SK-N-SH treated with all-trans-retinoic acid at 6 μM for 48 hours (cell line): ENCODE results near the gene C12orf60.

ENCODE experiments used
- ATAC-seq: fragments of 200-7000 bp; cut with Tn5 transposase; 3 replicates; pipeline ENCODE4 v1.9.1; 2020; ENCODE audit warnings: mild to moderate bottlenecking, moderate library complexity
- ARNTL ChIP-seq: fragments of 450-650 bp; formaldehyde crosslinking; IDR thresholded peaks from 2 replicates; pipeline ENCODE4 v1.5.0; 2020; ENCODE audit warnings: low read depth, mild to moderate bottlenecking, moderate library complexity, borderline replicate concordance
- CSDC2 ChIP-seq: fragments of 250-450 bp; sonication (Bioruptor Pico); IDR thresholded peaks from 2 replicates; pipeline ENCODE4 v1.5.0; 2020; ENCODE audit warnings: mild to moderate bottlenecking, moderate library complexity
- ESRRG ChIP-seq: fragments of 250-450 bp; sonication (Bioruptor Pico); IDR thresholded peaks from 2 replicates; pipeline ENCODE4 v1.6.1; 2021; ENCODE audit warnings: mild to moderate bottlenecking
- ISL1 ChIP-seq: fragments of 250-450 bp; sonication (Bioruptor Pico); IDR thresholded peaks from 2 replicates; pipeline ENCODE4 v2.1.2; 2022; ENCODE audit warnings: mild to moderate bottlenecking, moderate library complexity
- OSR1 ChIP-seq: fragments of 250-450 bp; sonication (Bioruptor Pico); IDR thresholded peaks from 2 replicates; pipeline ENCODE4 v1.8.0; 2022; ENCODE audit warnings: moderate library complexity, mild to moderate bottlenecking, inconsistent platforms
- RARB ChIP-seq: fragments of 250-450 bp; sonication (Bioruptor Pico); IDR thresholded peaks from 2 replicates; pipeline ENCODE4 v1.8.0; 2021; ENCODE audit warnings: mild to moderate bottlenecking, moderate library complexity
- SNAI2 ChIP-seq: fragments of 250-450 bp; sonication (Bioruptor Pico); IDR thresholded peaks from 2 replicates; pipeline ENCODE4 v1.5.0; 2020; ENCODE audit warnings: mild to moderate bottlenecking, moderate library complexity
- ZC3H10 ChIP-seq: fragments of 250-450 bp; sonication (Bioruptor Pico); IDR thresholded peaks from 2 replicates; pipeline ENCODE4 v1.5.1; 2021; ENCODE audit warnings: mild to moderate bottlenecking, moderate library complexity
- ZNF8 ChIP-seq: fragments of 450-650 bp; formaldehyde crosslinking; IDR thresholded peaks from 2 replicates; pipeline ENCODE4 v1.5.0; 2020; ENCODE audit warnings: mild to moderate bottlenecking, moderate library complexity
- TF ChIP-seq, protein P1 (sequence below): fragments of 250-450 bp; sonication (Bioruptor Pico); IDR thresholded peaks from 2 replicates; pipeline ENCODE4 v1.5.1; 2021; ENCODE audit warnings: mild to moderate bottlenecking, moderate library complexity
- TF ChIP-seq, protein P2 (sequence below): fragments of 250-450 bp; sonication (Bioruptor Pico); IDR thresholded peaks from 2 replicates; pipeline ENCODE4 v1.8.0; 2021; ENCODE audit warnings: low read depth, mild to moderate bottlenecking, moderate library complexity, borderline replicate concordance
- TF ChIP-seq, protein P3 (sequence below): fragments of 250-450 bp; sonication (Bioruptor Pico); IDR thresholded peaks from 2 replicates; pipeline ENCODE4 v1.8.0; 2020; ENCODE audit warnings: mild to moderate bottlenecking, moderate library complexity, borderline replicate concordance
- TF ChIP-seq, protein P4 (sequence below): fragments of 250-450 bp; sonication (Bioruptor Pico); IDR thresholded peaks from 2 replicates; pipeline ENCODE4 v1.5.0; 2020; ENCODE audit warnings: mild to moderate bottlenecking, moderate library complexity

Gene C12orf60

DNA sequence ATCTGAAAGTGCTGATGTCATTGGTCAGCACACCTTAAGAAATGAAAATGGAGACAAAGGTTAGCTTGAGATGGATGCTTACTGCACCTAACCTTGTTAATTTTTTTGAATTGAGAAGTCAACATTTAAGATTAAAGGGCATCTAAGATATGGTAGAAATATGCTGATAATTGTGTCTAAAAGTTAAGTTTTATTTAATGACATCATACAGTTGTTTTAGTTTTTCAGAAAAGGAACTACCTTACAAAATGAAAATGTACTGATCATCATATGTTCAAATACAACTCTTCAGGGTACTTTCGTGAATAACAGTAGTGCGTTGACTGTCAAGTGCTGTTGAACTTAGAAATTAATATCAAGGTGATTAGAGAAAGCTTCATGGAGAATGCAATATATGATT is 8.0 kb downstream of the C12orf60 start (continued):
- TF ChIP-seq RARB (CRISPR knock-in tag) (no peak), OSR1 (no peak), ZNF8 (CRISPR knock-in tag) (no peak), CSDC2 (CRISPR knock-in tag) (no peak)
- TF ChIP-seq, protein P1, sequence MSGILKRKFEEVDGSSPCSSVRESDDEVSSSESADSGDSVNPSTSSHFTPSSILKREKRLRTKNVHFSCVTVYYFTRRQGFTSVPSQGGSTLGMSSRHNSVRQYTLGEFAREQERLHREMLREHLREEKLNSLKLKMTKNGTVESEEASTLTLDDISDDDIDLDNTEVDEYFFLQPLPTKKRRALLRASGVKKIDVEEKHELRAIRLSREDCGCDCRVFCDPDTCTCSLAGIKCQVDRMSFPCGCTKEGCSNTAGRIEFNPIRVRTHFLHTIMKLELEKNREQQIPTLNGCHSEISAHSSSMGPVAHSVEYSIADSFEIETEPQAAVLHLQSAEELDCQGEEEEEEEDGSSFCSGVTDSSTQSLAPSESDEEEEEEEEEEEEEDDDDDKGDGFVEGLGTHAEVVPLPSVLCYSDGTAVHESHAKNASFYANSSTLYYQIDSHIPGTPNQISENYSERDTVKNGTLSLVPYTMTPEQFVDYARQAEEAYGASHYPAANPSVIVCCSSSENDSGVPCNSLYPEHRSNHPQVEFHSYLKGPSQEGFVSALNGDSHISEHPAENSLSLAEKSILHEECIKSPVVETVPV (CRISPR knock-in tag), result no peak

DNA sequence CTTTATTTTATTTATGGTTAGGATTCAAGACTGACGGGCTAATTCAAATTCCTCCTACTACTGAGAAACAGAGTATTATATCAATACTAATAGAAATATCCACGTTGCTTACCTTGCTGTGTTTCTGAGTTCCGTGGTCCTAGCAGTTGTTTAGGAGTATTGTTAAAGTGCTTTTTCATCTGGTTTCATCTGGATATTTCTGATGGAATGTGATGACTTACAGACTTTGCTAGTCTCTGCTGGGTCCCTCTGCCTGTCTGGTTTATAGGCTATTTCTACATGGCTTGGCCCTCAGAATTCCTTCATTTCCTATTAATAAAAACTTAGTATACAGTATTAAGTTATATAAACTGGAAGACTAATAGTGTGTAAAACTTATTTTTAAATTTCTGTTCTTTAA is 10.5 kb downstream of the C12orf60 start, which contains the start of gene SMCO3:
TSS of gene SMCO3 (minus strand) at position 169 of the 400 bp plus-strand sequence. CDS start 7,502 bp downstream, outside the sequence.
- ATAC-seq, result no peak
- TF ChIP-seq ESRRG, result no peak
- no peak for TF ChIP-seq ARNTL
- TF ChIP-seq, protein P1 (CRISPR knock-in tag), result no peak
- TF ChIP-seq ISL1 (CRISPR knock-in tag), result no peak
- TF ChIP-seq, protein P2, sequence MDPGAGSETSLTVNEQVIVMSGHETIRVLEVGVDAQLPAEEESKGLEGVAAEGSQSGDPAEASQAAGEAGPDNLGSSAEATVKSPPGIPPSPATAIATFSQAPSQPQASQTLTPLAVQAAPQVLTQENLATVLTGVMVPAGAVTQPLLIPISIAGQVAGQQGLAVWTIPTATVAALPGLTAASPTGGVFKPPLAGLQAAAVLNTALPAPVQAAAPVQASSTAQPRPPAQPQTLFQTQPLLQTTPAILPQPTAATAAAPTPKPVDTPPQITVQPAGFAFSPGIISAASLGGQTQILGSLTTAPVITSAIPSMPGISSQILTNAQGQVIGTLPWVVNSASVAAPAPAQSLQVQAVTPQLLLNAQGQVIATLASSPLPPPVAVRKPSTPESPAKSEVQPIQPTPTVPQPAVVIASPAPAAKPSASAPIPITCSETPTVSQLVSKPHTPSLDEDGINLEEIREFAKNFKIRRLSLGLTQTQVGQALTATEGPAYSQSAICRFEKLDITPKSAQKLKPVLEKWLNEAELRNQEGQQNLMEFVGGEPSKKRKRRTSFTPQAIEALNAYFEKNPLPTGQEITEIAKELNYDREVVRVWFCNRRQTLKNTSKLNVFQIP (CRISPR knock-in tag), result no peak
- TF ChIP-seq, protein P3, sequence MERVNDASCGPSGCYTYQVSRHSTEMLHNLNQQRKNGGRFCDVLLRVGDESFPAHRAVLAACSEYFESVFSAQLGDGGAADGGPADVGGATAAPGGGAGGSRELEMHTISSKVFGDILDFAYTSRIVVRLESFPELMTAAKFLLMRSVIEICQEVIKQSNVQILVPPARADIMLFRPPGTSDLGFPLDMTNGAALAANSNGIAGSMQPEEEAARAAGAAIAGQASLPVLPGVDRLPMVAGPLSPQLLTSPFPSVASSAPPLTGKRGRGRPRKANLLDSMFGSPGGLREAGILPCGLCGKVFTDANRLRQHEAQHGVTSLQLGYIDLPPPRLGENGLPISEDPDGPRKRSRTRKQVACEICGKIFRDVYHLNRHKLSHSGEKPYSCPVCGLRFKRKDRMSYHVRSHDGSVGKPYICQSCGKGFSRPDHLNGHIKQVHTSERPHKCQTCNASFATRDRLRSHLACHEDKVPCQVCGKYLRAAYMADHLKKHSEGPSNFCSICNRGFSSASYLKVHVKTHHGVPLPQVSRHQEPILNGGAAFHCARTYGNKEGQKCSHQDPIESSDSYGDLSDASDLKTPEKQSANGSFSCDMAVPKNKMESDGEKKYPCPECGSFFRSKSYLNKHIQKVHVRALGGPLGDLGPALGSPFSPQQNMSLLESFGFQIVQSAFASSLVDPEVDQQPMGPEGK (CRISPR knock-in tag), result no peak

DNA sequence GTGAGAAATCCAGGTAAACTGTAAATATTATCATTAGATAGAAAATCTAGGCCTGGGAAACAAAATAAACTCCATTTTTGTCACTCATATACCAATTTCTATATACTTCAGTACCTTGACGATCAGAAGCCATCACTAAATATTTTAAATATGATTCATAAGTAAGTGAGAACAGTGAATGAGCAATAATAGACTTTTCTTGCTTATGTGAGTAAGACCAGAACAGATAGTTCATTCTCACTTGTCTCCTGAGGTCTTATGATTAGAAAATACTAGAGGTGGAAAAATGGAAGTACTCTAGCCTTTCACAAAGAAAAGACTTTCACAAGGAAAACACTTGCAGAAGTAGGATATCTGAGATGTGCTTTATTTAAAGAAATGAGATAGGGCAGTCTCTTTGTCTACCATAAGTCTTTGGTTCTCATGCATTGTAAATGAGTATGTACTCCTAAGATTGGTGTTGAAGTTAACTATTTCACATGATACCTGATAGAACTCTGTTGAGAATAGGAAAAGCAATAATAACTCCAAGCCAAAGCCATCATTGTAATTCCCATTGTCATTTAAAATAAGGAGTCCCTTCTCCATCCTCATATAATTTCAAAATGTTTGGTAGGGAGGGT is 20.7 kb downstream of the C12orf60 start:
- TF ChIP-seq, protein P3 (CRISPR knock-in tag), result no peak
- TF ChIP-seq, protein P1 (CRISPR knock-in tag), result no peak
- TF ChIP-seq SNAI2 (CRISPR knock-in tag), result no peak
- TF ChIP-seq ESRRG, result no peak
- no peak for TF ChIP-seq ZC3H10
- no peak for TF ChIP-seq ARNTL

DNA sequence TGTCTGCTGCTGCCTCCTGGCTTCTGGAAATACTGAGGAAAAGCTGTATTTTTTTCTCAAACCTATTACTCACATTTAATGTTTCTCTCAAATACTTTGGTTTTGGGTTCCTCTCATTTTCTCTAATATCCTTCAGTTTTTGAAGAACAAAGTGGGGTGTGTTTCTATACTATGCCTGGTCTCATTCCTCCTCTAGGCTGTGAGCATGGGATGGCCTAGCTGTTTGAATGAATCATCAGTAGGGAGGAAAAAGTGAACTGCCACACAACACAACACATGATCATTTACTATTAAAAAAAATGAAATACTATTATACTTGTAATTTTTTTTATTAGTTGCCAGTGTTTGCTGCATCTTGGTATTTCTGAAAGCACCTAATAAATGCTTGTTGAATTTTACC is 21.8 kb downstream of the C12orf60 start:
- ATAC-seq, result no peak
- TF ChIP-seq, protein P4, sequence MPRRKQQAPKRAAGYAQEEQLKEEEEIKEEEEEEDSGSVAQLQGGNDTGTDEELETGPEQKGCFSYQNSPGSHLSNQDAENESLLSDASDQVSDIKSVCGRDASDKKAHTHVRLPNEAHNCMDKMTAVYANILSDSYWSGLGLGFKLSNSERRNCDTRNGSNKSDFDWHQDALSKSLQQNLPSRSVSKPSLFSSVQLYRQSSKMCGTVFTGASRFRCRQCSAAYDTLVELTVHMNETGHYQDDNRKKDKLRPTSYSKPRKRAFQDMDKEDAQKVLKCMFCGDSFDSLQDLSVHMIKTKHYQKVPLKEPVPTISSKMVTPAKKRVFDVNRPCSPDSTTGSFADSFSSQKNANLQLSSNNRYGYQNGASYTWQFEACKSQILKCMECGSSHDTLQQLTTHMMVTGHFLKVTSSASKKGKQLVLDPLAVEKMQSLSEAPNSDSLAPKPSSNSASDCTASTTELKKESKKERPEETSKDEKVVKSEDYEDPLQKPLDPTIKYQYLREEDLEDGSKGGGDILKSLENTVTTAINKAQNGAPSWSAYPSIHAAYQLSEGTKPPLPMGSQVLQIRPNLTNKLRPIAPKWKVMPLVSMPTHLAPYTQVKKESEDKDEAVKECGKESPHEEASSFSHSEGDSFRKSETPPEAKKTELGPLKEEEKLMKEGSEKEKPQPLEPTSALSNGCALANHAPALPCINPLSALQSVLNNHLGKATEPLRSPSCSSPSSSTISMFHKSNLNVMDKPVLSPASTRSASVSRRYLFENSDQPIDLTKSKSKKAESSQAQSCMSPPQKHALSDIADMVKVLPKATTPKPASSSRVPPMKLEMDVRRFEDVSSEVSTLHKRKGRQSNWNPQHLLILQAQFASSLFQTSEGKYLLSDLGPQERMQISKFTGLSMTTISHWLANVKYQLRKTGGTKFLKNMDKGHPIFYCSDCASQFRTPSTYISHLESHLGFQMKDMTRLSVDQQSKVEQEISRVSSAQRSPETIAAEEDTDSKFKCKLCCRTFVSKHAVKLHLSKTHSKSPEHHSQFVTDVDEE, result no peak

More for the DNA sequence above, 20.7 kb downstream of the C12orf60 start:
- ATAC-seq, result no peak
